Stimulated activated naive CD4-positive, alpha-beta T cell treated with Interleukin-2 at 50 U/mL for 16 hours (primary cell): ENCODE results near the gene NIPSNAP2.
"Not testable (repeated sequence)": the region's sequence is repeated elsewhere in the genome, so short reads cannot be mapped to it uniquely, and the experiment has no call there.

ENCODE experiments used
- DNase-seq: peaks from one replicate; lab custom pipeline; 2025; lab: John Stamatoyannopoulos, UW

NIPSNAP2 gene

GRCh38 chr7:56047446-56048116 lies 83.2 kb downstream of the NIPSNAP2 start:
- not testable (repeated sequence) for DNase-seq

- DNase-seq = no peak
Measured at GRCh38 chr7:56048245-56048644, 83.9 kb downstream of the NIPSNAP2 start.

- DNase-seq = not testable (repeated sequence)
Measured at GRCh38 chr7:56048763-56049162, 84.4 kb downstream of the NIPSNAP2 start.
